T-helper 1 cell treated with Interleukin-12 subunit alpha and Interleukin-12 subunit beta and Interleukin-4 antibody, amounts not matched to agents 30 ng/mL and 1 ng/mL, for 36 hours (primary cell): Measurements from ENCODE around the gene CLDN10. TPM values are rescaled to one million over a fixed set of nuclear protein-coding genes. Genes with fewer than 3 reads are reported as not detected.
"Not testable (repeated sequence)": the region's sequence is repeated elsewhere in the genome, so short reads cannot be mapped to it uniquely, and the experiment has no call there.

Source experiments
- intact Hi-C: fragments of 100-400 bp; cut with micrococcal nuclease; formaldehyde crosslinking; loops from one replicate; pipeline ENCODE4 v1.15.1; 2024
- total RNA-seq: library from RNA; stranded (reverse); gene quantifications from 2 replicates; pipeline ENCODE4 v1.2.3, GENCODE V29; 2022

The CLDN10 gene
- total RNA-seq, 1 donor from 2014 or later: not detected

GRCh38 chr13:95540888-95541287 lies 11.6 kb upstream of the CLDN10 start:
- intact Hi-C loops: no loop called here

GRCh38 chr13:95541308-95541707 lies 11.2 kb upstream of the CLDN10 start:
- intact Hi-C loops: no loop called here

DNA sequence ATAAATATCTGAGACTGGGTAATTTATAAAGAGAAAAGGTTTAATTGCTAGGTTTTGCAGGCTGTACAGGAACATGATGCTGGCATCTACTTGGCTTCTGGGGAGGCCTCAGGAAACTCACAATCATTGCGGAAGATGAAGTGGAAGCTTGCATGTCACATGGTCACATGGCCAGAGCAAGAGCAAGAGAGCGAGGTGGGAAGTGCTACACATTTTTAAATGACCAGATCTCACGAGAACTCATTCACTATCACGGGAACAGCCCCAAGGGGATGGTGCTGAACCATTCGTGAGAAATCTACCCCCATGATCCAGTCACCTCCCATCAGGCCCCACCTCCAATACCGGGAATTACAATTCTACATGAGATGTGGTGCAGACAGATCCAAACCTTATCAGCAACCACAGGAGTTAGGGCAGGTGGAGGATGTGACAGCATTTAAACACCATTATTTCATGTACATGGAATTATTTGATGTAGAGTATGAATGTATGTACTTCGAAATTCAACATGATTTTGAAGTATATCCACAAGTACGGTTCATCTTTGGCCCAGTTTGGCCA lies 10.5 kb upstream of the CLDN10 start:
- intact Hi-C loops: no loop called here

DNA sequence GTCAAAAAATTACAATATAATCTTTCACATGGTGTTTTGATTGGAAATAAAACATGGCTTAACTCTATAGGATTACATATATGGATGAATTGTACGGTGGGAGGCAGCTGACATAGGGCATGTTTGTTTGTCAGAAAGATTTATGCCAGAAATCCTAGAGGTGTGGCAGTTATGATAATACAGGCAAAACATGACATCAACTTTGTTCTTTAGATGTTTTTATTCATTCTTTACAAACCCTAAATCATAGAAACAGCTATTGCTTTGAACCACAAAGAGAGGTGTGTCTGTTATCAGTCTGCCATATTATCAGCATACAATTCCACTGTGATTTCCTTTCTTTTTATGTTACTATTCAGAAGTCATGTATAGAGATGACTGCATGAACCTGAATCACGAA lies 8.2 kb upstream of the CLDN10 start:
- intact Hi-C loops: no loop called here

DNA sequence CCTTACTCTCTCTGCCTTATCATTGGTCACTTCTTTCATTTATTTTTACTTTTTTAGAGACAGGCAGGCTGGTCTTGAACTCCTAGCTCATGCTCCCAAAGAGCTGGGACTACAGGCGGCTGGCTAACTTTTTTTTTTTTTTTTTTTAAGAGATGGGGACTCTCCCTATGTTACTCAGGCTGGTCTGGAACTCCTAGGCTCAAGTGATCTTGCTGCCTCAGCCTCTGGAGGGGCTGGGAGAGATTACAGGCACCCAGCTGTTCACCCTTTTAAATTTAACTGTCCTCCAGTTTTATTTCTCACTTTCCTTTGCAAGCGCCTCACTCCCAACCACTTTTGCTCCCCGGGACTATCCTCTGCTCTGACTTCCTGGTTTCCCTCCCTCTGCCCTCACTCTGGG lies 5.6 kb upstream of the CLDN10 start:
- intact Hi-C loops: no loop called here

- intact Hi-C loops: no loop called here
These were observed 4.9 kb upstream of the CLDN10 start for GRCh38 chr13:95547531-95548167.

GRCh38 chr13:95552208-95552538 lies 347 bp upstream of the CLDN10 start:
- intact Hi-C loops: loop anchor here (5.0 to 10.0 kb wide), 2 partner anchors 280 to 847 kb away; no protein-coding TSS in a partner anchor

- intact Hi-C loops: loop anchor here (5.0 to 10.0 kb wide), 2 partner anchors 279 to 849 kb away; no protein-coding TSS in a partner anchor
These were observed 1.3 kb downstream of the CLDN10 start for GRCh38 chr13:95553581-95554385.

GRCh38 chr13:95557013-95557412 lies 4.5 kb downstream of the CLDN10 start:
- intact Hi-C loops: loop anchor here (10.0 kb wide), 1 partner anchor 852 kb away; no protein-coding TSS in a partner anchor

- intact Hi-C loops: loop anchor here (10.0 kb wide), 1 partner anchor 854 kb away; no protein-coding TSS in a partner anchor
These were observed 6.6 kb downstream of the CLDN10 start for GRCh38 chr13:95559100-95559499.

DNA sequence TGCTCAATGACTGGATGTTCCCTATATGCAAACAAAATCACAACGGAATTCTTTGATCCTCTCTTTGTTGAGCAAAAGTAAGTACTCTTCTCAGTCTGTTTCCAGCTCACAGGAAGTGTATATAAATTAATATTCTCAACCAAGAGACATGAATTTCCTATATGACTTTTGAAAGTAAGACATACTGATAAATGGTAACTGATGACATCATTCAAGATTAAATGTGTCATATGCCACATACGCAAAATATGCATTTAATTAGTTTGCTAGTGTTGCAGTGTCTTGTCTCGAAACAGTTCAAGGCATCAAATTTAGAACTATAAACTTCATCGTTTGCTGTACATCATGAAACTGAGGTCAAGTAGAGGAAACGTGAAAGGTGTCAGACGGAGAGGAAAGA lies 7.9 kb downstream of the CLDN10 start:
- intact Hi-C loops: no loop called here

DNA sequence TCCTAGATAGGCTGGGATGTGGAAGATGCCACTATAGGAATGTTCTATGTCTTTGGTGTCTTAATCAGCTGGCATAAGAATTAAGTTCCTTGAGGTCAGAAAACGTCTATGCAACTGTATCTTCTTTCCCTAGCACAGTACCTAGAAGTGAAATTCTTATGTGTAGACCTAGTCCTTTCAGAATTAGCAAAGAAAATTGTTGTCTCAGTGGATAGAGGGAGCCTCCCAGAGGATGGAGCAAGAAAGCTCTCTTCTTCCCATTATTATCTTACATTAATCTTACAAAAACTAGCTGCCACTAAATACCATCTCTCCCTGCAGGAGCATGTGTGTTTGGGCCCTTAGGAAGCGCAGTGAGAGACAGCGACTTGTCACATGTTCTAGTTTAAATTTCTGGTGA lies 11.6 kb downstream of the CLDN10 start:
- intact Hi-C loops: no loop called here

DNA sequence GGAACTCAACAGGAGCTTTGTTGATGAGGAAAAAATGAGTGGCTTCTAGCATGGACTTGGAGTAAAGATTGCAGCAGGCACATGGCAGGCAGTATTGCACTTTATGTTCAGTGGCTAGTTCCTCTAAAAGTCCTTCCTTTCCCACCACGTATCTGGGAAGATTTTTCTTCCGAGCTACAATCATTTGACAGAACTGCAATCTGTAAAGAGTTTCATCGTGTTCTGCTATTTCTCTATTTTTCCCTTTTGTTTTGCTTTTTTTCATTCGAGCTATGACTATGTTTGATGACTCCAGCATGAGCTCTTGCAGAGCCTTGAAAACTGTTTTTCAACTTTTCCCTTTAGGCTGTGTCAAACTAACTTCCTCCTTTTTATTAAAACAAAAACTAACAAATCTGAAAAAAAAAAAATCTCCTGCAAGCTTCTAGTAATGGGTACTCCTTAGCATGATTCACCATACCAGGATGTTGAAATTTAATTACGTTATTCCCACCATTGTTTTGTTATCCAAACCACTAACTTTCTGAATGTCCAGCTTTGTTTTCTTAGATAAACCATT lies 12.3 kb downstream of the CLDN10 start:
- intact Hi-C loops: no loop called here

DNA sequence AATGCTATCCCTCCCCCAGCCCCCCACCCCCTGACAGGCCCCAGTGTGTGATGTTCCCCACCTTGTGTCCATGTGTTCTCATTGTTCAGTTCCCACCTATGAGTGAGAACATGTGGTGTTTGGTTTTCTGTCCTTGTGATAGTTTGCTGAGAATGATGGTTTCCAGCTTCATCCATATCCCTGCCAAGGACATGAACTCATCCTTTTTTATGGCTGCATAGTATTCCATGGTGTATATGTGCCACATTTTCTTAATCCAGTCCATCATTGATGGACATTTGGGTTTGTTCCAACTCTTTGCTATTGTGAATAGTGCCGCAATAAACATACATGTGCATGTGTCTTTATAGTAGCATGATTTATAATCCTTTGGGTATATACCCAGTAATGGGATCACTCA lies 13.2 kb downstream of the CLDN10 start:
- intact Hi-C loops: not testable (repeated sequence)

DNA sequence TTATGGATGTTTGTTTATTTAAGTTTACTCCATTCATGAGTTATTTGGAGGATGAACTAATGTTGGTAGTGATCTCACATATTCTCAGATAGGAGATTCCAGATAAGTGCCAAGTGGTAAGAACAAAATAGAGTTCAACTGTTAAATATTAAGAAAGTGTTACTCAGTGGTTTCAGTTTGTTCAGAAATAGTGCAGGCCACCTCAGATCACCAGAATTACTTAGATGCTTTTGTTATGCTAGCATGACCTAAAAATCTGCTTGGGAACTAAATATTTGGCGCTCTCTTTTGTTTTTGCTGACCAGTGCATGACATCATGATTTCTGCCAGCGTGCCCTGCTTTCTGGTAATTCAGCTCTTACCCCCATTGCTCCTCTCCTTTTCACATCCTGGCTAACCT lies 15.6 kb downstream of the CLDN10 start:
- intact Hi-C loops: no loop called here

DNA sequence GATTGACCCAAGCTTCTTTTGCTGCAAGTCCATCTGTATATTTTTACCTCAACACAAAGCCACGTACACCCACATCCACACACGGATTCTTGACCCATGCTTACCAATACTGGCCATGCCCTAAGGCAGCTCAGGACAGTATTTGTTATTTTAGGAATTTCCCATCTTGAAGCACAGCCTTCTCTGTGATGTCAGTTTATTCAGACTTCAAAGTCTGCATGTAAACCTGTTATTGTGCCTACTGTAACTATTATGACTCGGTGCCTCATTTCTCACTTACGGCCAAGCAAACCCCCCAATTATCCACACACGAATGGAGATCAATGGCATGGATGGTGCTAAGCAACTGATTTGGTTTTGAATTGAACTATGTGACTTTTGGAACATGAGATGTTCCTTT lies 17.5 kb downstream of the CLDN10 start:
- intact Hi-C loops: no loop called here

DNA sequence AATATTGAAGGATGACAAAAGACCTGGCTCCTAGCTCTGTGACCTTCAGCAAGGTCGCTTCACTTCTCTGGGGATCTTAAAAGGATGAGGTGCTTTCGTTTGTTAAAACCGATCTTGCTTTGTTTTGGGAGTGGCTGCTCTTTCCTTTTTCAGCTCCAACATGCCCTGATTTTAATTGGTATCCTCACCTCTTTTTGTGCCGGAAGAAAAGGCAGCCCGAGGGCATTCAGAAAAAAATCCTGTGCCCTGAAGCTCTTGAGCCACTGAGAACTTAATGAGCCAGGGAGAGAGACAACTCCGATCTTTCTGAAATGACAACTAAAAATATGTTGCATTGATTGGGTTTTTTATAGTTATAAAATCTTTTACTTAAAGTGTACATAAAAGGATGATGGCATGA lies 19.4 kb downstream of the CLDN10 start:
- intact Hi-C loops: no loop called here

DNA sequence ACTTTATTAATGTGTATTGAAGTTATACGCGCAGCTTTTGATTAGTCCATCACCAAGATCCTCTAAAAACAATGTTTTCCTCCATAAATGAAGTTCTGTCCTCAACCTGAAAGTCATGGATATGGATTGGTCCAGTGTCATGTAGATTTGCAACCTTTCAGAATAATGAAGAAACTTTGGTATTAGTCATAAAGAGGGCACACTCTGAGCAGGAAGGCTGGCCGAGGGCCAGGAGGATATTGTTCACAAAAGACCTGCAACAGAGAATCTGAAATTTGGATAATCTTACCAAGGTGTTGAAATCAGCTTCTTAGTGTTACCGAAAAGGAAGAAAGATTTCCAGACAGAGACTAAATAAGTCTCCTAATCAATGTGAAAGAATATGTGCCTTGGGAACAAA lies 20.7 kb downstream of the CLDN10 start:
- intact Hi-C loops: no loop called here

- intact Hi-C loops: no loop called here
These were observed 26.8 kb downstream of the CLDN10 start for GRCh38 chr13:95579303-95579702.

DNA sequence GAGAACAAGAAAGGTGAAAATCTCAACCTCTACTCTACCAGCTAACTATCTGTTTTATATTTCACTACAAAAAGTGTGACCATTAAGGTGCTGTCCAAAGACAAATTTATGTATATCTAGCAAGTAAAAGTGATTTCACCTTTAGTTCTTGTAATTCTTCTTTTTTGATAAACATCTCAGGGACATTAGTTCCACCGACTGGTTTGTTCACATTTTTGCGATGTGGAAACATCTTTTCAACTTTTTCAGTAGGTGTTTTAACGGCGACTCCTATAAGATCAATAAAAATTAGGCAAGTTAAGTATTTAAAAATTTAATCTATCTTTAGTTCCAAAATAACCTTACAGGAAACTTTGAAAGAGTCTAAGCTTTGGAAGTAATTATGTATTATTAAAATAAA lies 33.3 kb downstream of the CLDN10 start:
- intact Hi-C loops: no loop called here

DNA sequence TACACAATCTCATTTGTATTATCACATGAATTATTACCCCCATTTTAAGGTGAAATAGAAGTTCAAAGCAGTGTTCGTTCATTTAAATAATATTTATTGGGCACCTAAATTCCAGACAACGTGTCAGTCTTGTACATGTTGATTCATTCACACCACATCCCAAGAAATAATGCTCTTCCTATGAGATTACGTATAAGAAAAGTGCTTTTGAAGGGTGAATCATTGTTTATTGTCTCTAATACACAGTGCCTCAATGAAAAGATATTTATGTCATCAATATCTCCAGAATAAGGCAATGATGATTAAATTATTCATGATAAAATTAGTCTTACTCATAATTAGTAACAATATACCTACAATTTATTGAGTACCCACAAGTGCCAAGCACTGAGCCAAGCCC lies 35.6 kb downstream of the CLDN10 start:
- intact Hi-C loops: no loop called here

GRCh38 chr13:95588721-95589120 lies 36.2 kb downstream of the CLDN10 start:
- intact Hi-C loops: no loop called here
